ENCODE results near the gene ZNF593.

Gene ZNF593

DNA sequence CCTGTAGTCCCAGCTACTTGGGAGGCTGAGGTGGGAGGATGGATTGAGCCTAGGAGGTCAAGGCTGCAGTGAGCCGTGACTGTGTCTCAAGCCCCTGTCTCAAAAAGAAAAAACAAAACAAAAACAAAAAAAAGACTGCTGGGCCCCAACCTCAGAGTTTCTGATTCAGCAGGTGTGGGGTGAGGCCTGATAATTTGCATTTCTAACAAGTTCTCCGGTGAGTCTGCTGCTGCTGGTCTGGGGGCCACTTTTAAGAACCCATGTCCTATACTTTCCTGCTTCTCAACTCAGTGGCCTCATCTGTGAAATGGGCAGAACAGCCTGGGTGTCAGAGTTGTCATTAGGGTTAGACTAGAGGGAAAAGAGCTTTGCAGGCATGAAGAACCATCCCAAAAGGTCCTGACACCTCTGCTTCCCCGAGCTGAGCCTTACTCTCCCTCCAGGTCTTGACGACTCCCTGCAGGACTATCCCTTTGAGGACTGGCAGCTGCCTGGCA lies 10.3 kb downstream of the ZNF593 start:
- no peaks in the 10 kb centered on the region for H3K4me1 ChIP-seq (ENCODE audit: control insufficient read depth, insufficient read depth, low read length)
- no peak overlapping the region for H3K4me3 ChIP-seq (ENCODE audit: low read length)
- H3K27me3 ChIP-seq (ENCODE audit: control insufficient read depth, insufficient read depth, low read length): no peaks in the 10 kb centered on the region
- H3K9ac ChIP-seq (ENCODE audit: low read depth, low read length): no peak overlapping the region
- no peaks in the 10 kb centered on the region for H3K9me3 ChIP-seq (replicated peaks; ENCODE audit: low read length)
- H3K36me3 ChIP-seq (ENCODE audit: insufficient read depth, low read length): no peaks in the 10 kb centered on the region
- no peak overlapping the region for H3K4me2 ChIP-seq (ENCODE audit: low read length)

DNA sequence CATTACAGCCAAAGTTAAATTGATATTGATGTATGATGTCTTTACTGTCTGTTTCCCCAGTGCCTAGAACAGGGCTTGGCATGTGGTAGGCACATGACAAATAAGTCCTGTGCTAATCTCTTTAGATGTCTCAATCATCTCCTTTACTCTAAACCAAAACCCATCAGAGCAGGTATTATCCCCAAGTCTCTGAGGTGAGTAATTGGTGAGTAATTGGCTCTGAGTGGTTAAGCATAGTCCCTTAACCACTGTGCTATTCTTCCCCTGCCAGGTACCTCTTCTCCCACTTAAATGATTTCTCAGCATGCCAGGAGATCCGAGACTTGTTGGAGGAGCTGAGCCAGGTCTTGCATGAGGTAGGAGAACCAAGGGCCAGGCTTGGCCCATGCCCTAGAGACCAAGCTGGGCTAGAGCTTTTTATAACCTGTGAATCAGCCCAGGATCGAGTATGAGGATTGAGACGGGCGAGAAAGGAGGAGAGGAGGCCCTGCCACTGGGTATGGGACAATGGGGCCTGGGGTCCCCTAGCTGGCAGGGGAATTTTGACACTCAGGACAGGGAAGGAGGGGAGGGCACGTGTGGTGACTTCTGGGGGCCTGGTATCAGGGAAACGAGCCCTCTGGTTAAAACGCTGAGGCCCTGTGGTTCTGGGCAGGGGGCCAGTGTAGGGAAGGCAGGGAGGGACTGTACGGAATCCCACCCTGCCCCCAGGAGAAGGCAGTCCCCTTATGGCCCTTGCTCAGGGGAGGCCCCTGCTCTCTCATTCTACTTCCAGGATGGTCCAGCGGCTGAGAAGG lies 12.1 kb downstream of the ZNF593 start:
- Histone ChIP-seq H3K4me1 (ENCODE audit: control insufficient read depth, insufficient read depth, low read length) (no peaks in the 10 kb centered on the region), H3K9ac (ENCODE audit: low read depth, low read length) (no peak overlapping the region), H3K27me3 (ENCODE audit: control insufficient read depth, insufficient read depth, low read length) (no peaks in the 10 kb centered on the region), H3K36me3 (ENCODE audit: insufficient read depth, low read length) (no peaks in the 10 kb centered on the region), H3K4me2 (ENCODE audit: low read length) (no peak overlapping the region), H3K4me3 (ENCODE audit: low read length) (no peak overlapping the region), H3K9me3 (replicated peaks; ENCODE audit: low read length) (no peaks in the 10 kb centered on the region)

DNA sequence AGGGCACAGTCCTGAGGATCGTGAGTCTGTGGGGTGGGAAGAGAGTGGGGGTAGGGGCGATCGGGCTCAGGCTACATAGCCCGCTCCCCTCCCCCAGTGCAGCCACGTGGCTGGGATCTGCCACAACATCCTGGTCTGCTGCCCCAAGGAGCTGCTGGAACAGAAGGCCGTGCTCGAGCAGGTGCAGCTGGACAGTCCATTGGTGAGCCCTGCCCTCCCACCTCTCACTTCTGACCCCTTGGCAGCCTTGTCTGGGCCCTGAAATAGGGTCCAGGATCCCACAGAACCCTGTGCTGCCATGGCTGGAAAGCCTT lies 12.6 kb downstream of the ZNF593 start:
- Histone ChIP-seq H3K9me3 (replicated peaks; ENCODE audit: low read length) (no peaks in the 10 kb centered on the region), H3K27me3 (ENCODE audit: control insufficient read depth, insufficient read depth, low read length) (no peaks in the 10 kb centered on the region), H3K9ac (ENCODE audit: low read depth, low read length) (no peak overlapping the region), H3K4me3 (ENCODE audit: low read length) (no peak overlapping the region), H3K4me2 (ENCODE audit: low read length) (no peak overlapping the region), H3K36me3 (ENCODE audit: insufficient read depth, low read length) (no peaks in the 10 kb centered on the region), H3K4me1 (ENCODE audit: control insufficient read depth, insufficient read depth, low read length) (no peaks in the 10 kb centered on the region)

DNA sequence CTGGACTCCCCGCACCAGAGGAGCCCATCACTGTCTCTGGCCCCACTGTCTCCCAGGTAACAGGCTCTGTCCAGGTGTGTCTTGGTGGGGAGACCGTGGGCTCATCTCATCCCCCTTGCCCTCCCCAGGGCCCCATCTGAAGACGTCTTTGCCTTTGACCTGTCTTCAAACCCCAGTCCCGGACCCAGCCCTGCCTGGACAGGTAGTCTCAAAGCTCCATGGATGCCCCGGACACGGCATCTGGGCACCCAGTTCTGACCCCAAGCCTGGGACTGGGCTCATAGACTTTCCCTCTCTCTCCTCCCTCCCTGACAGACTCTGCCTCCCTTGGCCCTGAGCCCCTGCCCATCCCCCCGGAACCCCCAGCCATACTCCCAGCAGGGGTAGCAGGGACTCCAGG lies 14.4 kb downstream of the ZNF593 start:
- no peaks in the 10 kb centered on the region for H3K36me3 ChIP-seq (ENCODE audit: insufficient read depth, low read length)
- no peak overlapping the region for H3K4me3 ChIP-seq (ENCODE audit: low read length)

GRCh38 chr1:26184883-26185282 lies 15.2 kb downstream of the ZNF593 start:
- Histone ChIP-seq H3K9ac (ENCODE audit: low read depth, low read length) (no peak overlapping the region), H3K4me3 (ENCODE audit: low read length) (no peak overlapping the region), H3K4me2 (ENCODE audit: low read length) (no peak overlapping the region), H3K9me3 (replicated peaks; ENCODE audit: low read length) (no peaks in the 10 kb centered on the region), H3K27me3 (ENCODE audit: control insufficient read depth, insufficient read depth, low read length) (no peaks in the 10 kb centered on the region), H3K36me3 (ENCODE audit: insufficient read depth, low read length) (no peaks in the 10 kb centered on the region), H3K4me1 (ENCODE audit: control insufficient read depth, insufficient read depth, low read length) (no peaks in the 10 kb centered on the region)

More for the DNA sequence above, 14.4 kb downstream of the ZNF593 start:
- Histone ChIP-seq H3K9ac (ENCODE audit: low read depth, low read length) (no peak overlapping the region), H3K27me3 (ENCODE audit: control insufficient read depth, insufficient read depth, low read length) (no peaks in the 10 kb centered on the region), H3K4me2 (ENCODE audit: low read length) (no peak overlapping the region), H3K9me3 (replicated peaks; ENCODE audit: low read length) (no peaks in the 10 kb centered on the region), H3K4me1 (ENCODE audit: control insufficient read depth, insufficient read depth, low read length) (no peaks in the 10 kb centered on the region)

- Histone ChIP-seq H3K9ac (ENCODE audit: low read depth, low read length) (no peak overlapping the region), H3K36me3 (ENCODE audit: insufficient read depth, low read length) (no peaks in the 10 kb centered on the region), H3K9me3 (replicated peaks; ENCODE audit: low read length) (no peaks in the 10 kb centered on the region), H3K4me2 (ENCODE audit: low read length) (no peak overlapping the region), H3K4me3 (ENCODE audit: low read length) (no peak overlapping the region), H3K27me3 (ENCODE audit: control insufficient read depth, insufficient read depth, low read length) (peaks cover 7% of the 10 kb centered on the region), H3K4me1 (ENCODE audit: control insufficient read depth, insufficient read depth, low read length) (no peaks in the 10 kb centered on the region)
Observed at GRCh38 chr1:26187882-26188281, 18.2 kb downstream of the ZNF593 start.

- no peak overlapping the region for H3K4me2 ChIP-seq (ENCODE audit: low read length)
- no peak overlapping the region for H3K9ac ChIP-seq (ENCODE audit: low read depth, low read length)
- no peaks in the 10 kb centered on the region for H3K4me1 ChIP-seq (ENCODE audit: control insufficient read depth, insufficient read depth, low read length)
- H3K4me3 ChIP-seq (ENCODE audit: low read length): no peak overlapping the region
- H3K27me3 ChIP-seq (ENCODE audit: control insufficient read depth, insufficient read depth, low read length): peaks cover 10% of the 10 kb centered on the region
- no peaks in the 10 kb centered on the region for H3K36me3 ChIP-seq (ENCODE audit: insufficient read depth, low read length)
- no peaks in the 10 kb centered on the region for H3K9me3 ChIP-seq (replicated peaks; ENCODE audit: low read length)
Observed at GRCh38 chr1:26188477-26188876, 18.8 kb downstream of the ZNF593 start.

DNA sequence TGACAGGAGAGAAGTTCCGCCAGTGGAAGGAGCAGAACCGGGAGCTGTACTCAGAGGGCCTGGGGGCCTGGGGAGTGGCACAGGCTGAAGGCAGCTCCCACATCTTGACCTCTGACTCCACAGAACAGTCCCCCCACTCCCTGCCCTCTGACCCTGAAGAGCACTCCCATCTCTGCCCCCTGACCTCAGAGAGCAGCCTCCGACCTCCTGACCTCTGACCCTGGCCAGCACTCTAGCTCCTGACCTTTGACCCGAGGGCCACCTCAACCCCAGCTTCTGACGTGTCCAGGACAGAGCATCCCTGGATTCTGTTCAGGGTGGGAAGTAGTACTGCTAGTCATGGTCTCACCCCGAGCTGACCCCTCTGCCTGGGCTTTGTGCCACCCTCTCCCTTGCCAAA lies 19.6 kb downstream of the ZNF593 start:
- no peak overlapping the region for H3K4me2 ChIP-seq (ENCODE audit: low read length)
- peaks cover 17% of the 10 kb centered on the region for H3K27me3 ChIP-seq (ENCODE audit: control insufficient read depth, insufficient read depth, low read length)
- H3K36me3 ChIP-seq (ENCODE audit: insufficient read depth, low read length): no peaks in the 10 kb centered on the region
- no peak overlapping the region for H3K4me3 ChIP-seq (ENCODE audit: low read length)
- H3K9ac ChIP-seq (ENCODE audit: low read depth, low read length): no peak overlapping the region
- no peaks in the 10 kb centered on the region for H3K4me1 ChIP-seq (ENCODE audit: control insufficient read depth, insufficient read depth, low read length)
- H3K9me3 ChIP-seq (replicated peaks; ENCODE audit: low read length): no peaks in the 10 kb centered on the region

DNA sequence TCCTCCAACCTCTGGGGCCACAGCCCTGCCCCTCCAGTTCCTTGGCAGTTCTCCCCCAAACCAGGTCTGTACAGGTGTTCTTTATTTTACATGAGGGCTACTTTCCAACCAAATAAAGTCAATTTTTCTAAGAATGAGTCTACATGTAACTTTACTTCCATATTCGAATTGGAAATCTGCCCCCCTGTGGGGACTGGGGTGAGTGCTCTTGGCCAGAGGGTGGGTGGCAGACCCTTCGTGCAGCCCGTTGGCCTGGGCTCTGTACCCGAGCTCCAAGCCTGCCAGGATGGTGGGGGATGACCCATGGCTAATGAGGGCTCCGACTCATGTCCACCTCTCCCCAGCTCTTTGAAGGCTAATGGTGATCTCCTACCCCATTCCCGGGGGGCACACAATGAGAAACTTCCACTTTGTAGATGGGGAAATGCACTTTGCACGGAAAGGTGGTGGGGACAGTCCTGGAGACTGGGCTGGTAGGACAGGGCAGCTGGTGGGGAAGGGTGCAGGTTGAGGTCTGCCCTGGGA lies 20.1 kb downstream of the ZNF593 start:
- Histone ChIP-seq H3K27me3 (ENCODE audit: control insufficient read depth, insufficient read depth, low read length) (peaks cover 17% of the 10 kb centered on the region), H3K4me1 (ENCODE audit: control insufficient read depth, insufficient read depth, low read length) (no peaks in the 10 kb centered on the region), H3K9ac (ENCODE audit: low read depth, low read length) (no peak overlapping the region), H3K36me3 (ENCODE audit: insufficient read depth, low read length) (no peaks in the 10 kb centered on the region), H3K9me3 (replicated peaks; ENCODE audit: low read length) (no peaks in the 10 kb centered on the region), H3K4me2 (ENCODE audit: low read length) (no peak overlapping the region), H3K4me3 (ENCODE audit: low read length) (no peak overlapping the region)

DNA sequence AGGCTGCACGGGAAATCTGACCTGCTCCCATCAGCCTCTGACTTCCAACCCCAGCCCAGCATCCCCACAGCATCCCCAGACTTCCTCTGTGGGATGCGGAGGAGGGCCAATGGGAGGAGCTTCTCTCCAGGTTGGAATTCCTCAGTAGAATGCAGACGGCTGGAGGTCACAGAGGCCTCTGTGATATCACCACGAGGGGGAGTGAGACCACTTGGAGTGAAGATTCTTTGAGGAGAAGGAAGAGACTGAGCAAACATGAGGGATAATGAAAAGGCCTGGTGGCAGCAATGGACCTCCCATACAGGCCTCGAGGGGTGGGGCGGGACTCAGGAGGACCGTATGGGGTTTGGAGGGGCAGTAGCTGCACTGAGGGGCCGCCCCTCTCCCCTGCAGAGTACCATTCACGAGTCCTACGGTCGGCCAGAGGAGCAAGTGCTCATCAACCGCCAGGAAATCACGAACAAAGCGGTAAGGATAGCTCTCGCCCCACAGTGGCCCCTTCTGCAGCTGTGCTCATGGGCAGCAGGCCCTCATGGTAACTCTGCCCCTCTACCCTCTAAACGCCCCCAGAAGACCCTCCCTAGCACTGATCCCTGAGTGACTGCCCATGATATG lies 20.8 kb downstream of the ZNF593 start, which contains the start of gene CATSPER4:
Gene CATSPER4, plus strand, starts transcription at position 230 of the 615 bp plus-strand sequence. Its CDS starts 26 bp downstream, at position 256.
- Histone ChIP-seq H3K36me3 (ENCODE audit: insufficient read depth, low read length) (no peaks in the 10 kb centered on the region), H3K4me1 (ENCODE audit: control insufficient read depth, insufficient read depth, low read length) (no peaks in the 10 kb centered on the region), H3K4me3 (ENCODE audit: low read length) (no peak within 1 kb of the TSS), H3K27me3 (ENCODE audit: control insufficient read depth, insufficient read depth, low read length) (peaks cover 19% of the 10 kb centered on the region), H3K4me2 (ENCODE audit: low read length) (no peak within 1 kb of the TSS), H3K9me3 (replicated peaks; ENCODE audit: low read length) (no peaks in the 10 kb centered on the region), H3K9ac (ENCODE audit: low read depth, low read length) (no peak within 1 kb of the TSS)

DNA sequence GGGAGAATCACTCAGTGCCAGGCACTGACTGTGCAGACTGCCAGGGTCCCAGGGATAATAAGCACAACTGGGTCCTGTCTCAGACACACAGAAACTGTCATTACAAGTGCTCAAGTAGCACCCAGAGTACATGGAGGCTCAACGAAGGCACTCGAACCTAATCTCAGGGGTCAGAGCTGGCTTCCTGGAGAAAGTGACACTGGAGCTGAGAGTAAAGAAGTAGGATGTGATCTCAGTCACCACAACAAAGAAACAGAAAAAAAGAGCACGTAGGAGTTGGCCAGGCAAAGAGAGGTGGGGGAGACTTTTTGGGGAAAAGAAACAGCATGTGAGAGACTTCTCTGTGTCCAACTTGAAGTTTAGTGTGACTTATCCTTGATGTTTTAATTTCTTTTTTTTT lies 22.0 kb downstream of the ZNF593 start:
- no peaks in the 10 kb centered on the region for H3K36me3 ChIP-seq (ENCODE audit: insufficient read depth, low read length)
- H3K4me3 ChIP-seq (ENCODE audit: low read length): no peak overlapping the region
- H3K4me1 ChIP-seq (ENCODE audit: control insufficient read depth, insufficient read depth, low read length): no peaks in the 10 kb centered on the region
- H3K9ac ChIP-seq (ENCODE audit: low read depth, low read length): no peak overlapping the region
- no peak overlapping the region for H3K4me2 ChIP-seq (ENCODE audit: low read length)
- H3K9me3 ChIP-seq (replicated peaks; ENCODE audit: low read length): no peaks in the 10 kb centered on the region
- peaks cover 26% of the 10 kb centered on the region for H3K27me3 ChIP-seq (ENCODE audit: control insufficient read depth, insufficient read depth, low read length)
